ENCODE results near the gene RBM19. TPM values are rescaled to one million over a fixed set of nuclear protein-coding genes. Genes with fewer than 3 reads are reported as not detected.
A peak's percentile ranks its signal among the peaks of the same experiment; 100 is the strongest.

RBM19 gene
- total RNA-seq (10 to 100 TPM in 1 of 2 donors, 1 to 10 TPM in 1; 10.0 to 18.7 TPM), polyA plus RNA-seq (1 to 10 TPM; 7.9 TPM)

DNA sequence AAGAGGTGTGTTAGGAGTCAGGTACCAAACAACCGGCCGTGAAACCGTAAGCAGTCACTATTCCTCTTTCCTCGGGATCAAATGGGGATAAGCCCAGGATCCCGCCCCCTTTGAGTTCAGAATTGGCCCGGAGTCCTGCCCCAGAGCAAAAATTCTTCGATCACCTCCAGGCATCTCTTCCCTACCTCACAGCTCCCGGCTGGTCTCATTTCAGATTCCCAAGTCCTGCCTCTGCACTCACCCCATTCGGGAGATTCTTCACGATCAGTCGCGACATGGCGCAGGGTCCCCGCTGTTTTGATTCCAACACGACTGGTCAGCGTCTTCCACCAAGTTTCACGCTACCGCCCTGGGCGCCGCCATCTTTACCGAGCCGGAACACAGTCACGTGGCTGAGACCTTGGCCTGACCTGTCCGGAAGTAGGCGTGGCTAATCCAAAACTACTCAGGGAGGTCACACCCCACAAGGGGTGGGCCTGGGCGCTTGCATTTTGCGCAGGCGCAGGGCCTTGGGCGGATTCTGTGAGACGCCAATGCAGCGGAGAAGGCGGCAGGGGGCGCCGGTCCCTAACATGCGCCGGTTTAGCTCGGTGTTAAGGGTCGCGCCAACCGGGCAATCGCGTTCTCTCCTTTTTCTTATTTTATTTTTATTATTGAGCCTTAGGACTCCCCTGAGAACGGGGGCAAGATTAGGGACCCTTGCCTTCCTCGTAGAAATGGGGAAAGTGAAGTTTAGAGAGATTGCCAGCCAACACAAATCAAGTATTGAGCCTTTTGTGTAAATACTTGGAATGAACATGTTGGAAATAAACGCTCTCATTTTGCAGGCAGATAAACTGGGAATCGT lies at the start of gene RBM19:
Gene RBM19, minus strand, starts transcription at position 375 of the 847 bp plus-strand sequence. Its CDS starts 98 bp downstream, at position 277.
- Histone ChIP-seq H3K4me1 (ENCODE audit: control insufficient read depth in 4 of 4, insufficient read depth in 4 of 4, low read length in 3 of 4) (peaks cover 0 to 16% (median 11%) of the 10 kb centered on the region in 4 donors), H3K4me3 (ENCODE audit: low read depth in 1 of 3, low read length in 3 of 3) (peak within 1 kb of the TSS; percentile 69 to 97 (median 92)), H3K27me3 (ENCODE audit: control insufficient read depth in 4 of 4, insufficient read depth in 4 of 4, low read length in 3 of 4) (no peaks in the 10 kb centered on the region), H3K27ac (ENCODE audit: low read depth in 1 of 2, low read length in 2 of 2) (peak within 1 kb of the TSS; percentile 42 to 55), H3K9me3 (ENCODE audit: control insufficient read depth in 4 of 4, low read length in 3 of 4) (no peaks in the 10 kb centered on the region), H3K9ac (ENCODE audit: low read depth in 1 of 2, low read length in 2 of 2) (peak within 1 kb of the TSS; percentile 40 to 52), H3K36me3 (ENCODE audit: control insufficient read depth in 4 of 4, insufficient read depth in 3 of 4, low read depth in 1 of 4, low read length in 3 of 4) (peaks cover 0 to 16% (median 8%) of the 10 kb centered on the region in 4 donors)
- DNase-seq (ENCODE audit: low spot score), result peak; percentile 97
- TF ChIP-seq HNF4G (IDR thresholded peaks at IDR 0.05) (no peak), FOXA1 (IDR thresholded peaks at IDR 0.05) (no peak), RAD21 (IDR thresholded peaks at IDR 0.05) (peak; percentile 73 to 74), CTCF (IDR thresholded peaks at IDR 0.05; ENCODE audit: low read depth, low read length, missing input control) (peak; percentile 90), NR2F2 (IDR thresholded peaks at IDR 0.05) (peak; percentile 94), HNF4A (conservative IDR thresholded peaks at IDR 0.05) (peak; percentile 10 to 49), ATF3 (IDR thresholded peaks at IDR 0.05) (no peak), GABPA (IDR thresholded peaks at IDR 0.05 in 1 of 2, conservative IDR thresholded peaks at IDR 0.05 in 1 of 2) (peak in 1 of 2 donors; percentile 88), RXRA (IDR thresholded peaks at IDR 0.05) (peak; percentile 81 to 82), JUND (IDR thresholded peaks at IDR 0.05) (peak in 1 of 2 donors; percentile 18), EGR1 (IDR thresholded peaks at IDR 0.05; ENCODE audit: low read depth in 2 of 2) (no peak), YY1 (IDR thresholded peaks at IDR 0.05) (peak; percentile 100), TAF1 (conservative IDR thresholded peaks at IDR 0.05) (no peak), SP1 (IDR thresholded peaks at IDR 0.05) (peak; percentile 60)
- TF ChIP-seq, protein P1, sequence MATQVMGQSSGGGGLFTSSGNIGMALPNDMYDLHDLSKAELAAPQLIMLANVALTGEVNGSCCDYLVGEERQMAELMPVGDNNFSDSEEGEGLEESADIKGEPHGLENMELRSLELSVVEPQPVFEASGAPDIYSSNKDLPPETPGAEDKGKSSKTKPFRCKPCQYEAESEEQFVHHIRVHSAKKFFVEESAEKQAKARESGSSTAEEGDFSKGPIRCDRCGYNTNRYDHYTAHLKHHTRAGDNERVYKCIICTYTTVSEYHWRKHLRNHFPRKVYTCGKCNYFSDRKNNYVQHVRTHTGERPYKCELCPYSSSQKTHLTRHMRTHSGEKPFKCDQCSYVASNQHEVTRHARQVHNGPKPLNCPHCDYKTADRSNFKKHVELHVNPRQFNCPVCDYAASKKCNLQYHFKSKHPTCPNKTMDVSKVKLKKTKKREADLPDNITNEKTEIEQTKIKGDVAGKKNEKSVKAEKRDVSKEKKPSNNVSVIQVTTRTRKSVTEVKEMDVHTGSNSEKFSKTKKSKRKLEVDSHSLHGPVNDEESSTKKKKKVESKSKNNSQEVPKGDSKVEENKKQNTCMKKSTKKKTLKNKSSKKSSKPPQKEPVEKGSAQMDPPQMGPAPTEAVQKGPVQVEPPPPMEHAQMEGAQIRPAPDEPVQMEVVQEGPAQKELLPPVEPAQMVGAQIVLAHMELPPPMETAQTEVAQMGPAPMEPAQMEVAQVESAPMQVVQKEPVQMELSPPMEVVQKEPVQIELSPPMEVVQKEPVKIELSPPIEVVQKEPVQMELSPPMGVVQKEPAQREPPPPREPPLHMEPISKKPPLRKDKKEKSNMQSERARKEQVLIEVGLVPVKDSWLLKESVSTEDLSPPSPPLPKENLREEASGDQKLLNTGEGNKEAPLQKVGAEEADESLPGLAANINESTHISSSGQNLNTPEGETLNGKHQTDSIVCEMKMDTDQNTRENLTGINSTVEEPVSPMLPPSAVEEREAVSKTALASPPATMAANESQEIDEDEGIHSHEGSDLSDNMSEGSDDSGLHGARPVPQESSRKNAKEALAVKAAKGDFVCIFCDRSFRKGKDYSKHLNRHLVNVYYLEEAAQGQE (IDR thresholded peaks at IDR 0.05), result peak; percentile 20
- TF ChIP-seq, protein P2, sequence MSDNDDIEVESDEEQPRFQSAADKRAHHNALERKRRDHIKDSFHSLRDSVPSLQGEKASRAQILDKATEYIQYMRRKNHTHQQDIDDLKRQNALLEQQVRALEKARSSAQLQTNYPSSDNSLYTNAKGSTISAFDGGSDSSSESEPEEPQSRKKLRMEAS (IDR thresholded peaks at IDR 0.05), result peak; percentile 93
- TF ChIP-seq, protein P3, sequence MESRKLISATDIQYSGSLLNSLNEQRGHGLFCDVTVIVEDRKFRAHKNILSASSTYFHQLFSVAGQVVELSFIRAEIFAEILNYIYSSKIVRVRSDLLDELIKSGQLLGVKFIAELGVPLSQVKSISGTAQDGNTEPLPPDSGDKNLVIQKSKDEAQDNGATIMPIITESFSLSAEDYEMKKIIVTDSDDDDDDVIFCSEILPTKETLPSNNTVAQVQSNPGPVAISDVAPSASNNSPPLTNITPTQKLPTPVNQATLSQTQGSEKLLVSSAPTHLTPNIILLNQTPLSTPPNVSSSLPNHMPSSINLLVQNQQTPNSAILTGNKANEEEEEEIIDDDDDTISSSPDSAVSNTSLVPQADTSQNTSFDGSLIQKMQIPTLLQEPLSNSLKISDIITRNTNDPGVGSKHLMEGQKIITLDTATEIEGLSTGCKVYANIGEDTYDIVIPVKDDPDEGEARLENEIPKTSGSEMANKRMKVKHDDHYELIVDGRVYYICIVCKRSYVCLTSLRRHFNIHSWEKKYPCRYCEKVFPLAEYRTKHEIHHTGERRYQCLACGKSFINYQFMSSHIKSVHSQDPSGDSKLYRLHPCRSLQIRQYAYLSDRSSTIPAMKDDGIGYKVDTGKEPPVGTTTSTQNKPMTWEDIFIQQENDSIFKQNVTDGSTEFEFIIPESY (IDR thresholded peaks at IDR 0.05), result peak; percentile 71
- WGBS, result under 1% methylated on average over 46 of the region's 46 CpGs
